Liver (tissue), 3 donors: ENCODE data around the gene PXMP4.

Experiments used
- CTCF ChIP-seq: fragments of 150-350 bp; IDR thresholded peaks from 2 replicates; pipeline ENCODE4 v1.5.1; 2017; ENCODE audit warnings: improper control_type of control experiment, low read depth, low read length; ENCODE audit not compliant: missing input control
- JUND ChIP-seq, 2 donors: IDR thresholded peaks; 2 replicates each; pipeline ENCODE4 v1.6.1; 2016; ENCODE audit warnings: antibody characterized with exemption in 2 of 2
- MAX ChIP-seq: IDR thresholded peaks from 2 replicates; pipeline ENCODE4 v1.6.1; 2016; ENCODE audit warnings: antibody characterized with exemption
- RAD21 ChIP-seq, 2 donors: IDR thresholded peaks; 2 replicates each; pipeline ENCODE4 v1.6.1; 2016; ENCODE audit warnings: antibody characterized with exemption in 2 of 2, mild to moderate bottlenecking in 2 of 2
- SP1 ChIP-seq: IDR thresholded peaks from 2 replicates; pipeline ENCODE4 v1.6.1; 2018; ENCODE audit warnings: antibody characterized with exemption, mild to moderate bottlenecking
- TAF1 ChIP-seq: conservative IDR thresholded peaks from 2 replicates; pipeline ENCODE4 v1.6.1; 2016; ENCODE audit warnings: antibody characterized with exemption, mild to moderate bottlenecking
- TF ChIP-seq, protein P1 (sequence below): IDR thresholded peaks from 2 replicates; pipeline ENCODE4 v1.6.1; 2016; ENCODE audit warnings: antibody characterized with exemption
- donor health status: healthy.
- donor health status: healthy.

GRCh38 chr20:33684533-33685327 is 35.4 kb downstream of the PXMP4 start:
- TF ChIP-seq TAF1 (no peak), CTCF (no peak), JUND (IDR thresholded peaks at IDR 0.05) (no peak), RAD21 (IDR thresholded peaks at IDR 0.05) (no peak), MAX (no peak), SP1 (no peak)
- TF ChIP-seq, protein P1, sequence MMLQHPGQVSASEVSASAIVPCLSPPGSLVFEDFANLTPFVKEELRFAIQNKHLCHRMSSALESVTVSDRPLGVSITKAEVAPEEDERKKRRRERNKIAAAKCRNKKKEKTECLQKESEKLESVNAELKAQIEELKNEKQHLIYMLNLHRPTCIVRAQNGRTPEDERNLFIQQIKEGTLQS: no peak
